GM20431 (cell line): ENCODE data around the gene AGT.
"Not testable (repeated sequence)": the region's sequence is repeated elsewhere in the genome, so short reads cannot be mapped to it uniquely, and the experiment has no call there.

ENCODE experiments used
- in situ Hi-C: fragments of 300-500 bp; cut with MseI, MboI; formaldehyde crosslinking; loops from one replicate; pipeline ENCODE4 v1.15.0; 2020; ENCODE audit warnings: low sequenced_read_pairs; ENCODE audit not compliant: unreplicated experiment

The AGT gene

DNA sequence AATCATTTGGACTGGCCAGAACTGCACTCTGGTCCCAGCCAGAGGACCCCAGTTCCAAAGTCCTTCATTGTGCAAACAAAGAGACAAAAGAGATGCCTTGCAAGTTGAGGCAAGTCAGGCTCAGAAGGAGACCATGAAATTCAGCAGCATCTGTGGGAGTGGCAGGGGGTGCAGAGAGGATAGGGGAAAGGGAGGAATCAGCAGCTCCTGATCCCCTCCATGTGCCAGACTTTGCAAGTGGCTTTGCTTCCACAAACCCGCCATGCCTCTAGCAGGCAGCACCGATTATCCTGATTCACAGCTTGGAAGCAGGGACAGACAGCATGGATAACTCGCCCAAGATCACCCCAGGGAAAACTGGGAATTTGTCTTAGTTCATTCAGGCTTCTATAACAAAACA, 31.1 kb upstream of the AGT start:
- in situ Hi-C loops, result no loop called here

GRCh38 chr1:230744382-230744781, 30.5 kb upstream of the AGT start:
- in situ Hi-C loops, result no loop called here

- in situ Hi-C loops, result no loop called here
Measured at GRCh38 chr1:230743899-230744298, 30.0 kb upstream of the AGT start.

DNA sequence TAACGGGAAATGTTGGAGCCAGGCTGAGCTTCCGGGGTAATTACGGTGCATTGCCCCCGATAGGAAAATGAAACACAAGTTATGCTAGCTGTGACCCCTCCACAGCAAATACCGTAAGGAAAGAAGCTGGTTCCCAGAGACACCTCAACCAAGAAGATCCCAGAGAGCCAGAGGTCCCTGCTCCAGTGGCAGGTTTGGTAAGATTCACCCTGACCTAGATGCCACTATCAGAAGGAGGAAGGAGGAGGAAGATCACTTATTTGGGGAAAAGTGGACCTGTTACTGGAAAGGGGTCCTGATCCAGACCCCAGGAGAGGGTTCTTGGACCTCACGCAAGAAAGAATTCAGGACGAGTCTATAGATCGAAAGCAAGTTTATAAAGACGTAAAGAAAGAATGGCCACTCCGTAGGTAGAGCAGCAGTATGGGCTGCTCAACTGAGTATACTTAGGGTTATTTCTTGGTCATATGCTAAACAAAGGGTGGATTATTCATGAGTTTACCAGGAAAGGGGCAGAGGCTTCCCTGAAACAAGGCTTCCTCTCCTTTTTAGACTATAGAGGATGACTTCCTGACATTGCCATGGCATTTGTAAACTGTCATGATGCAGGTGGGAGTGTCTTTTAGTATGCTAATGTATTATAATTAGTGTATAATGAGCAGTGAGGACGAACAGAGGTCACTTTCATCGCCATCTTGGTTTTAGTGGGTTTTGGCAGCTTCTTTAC, 25.8 kb upstream of the AGT start:
- in situ Hi-C loops, result no loop called here

GRCh38 chr1:230737622-230738262, 23.8 kb upstream of the AGT start:
- in situ Hi-C loops, result no loop called here

GRCh38 chr1:230735447-230735846, 21.5 kb upstream of the AGT start:
- in situ Hi-C loops, result no loop called here

DNA sequence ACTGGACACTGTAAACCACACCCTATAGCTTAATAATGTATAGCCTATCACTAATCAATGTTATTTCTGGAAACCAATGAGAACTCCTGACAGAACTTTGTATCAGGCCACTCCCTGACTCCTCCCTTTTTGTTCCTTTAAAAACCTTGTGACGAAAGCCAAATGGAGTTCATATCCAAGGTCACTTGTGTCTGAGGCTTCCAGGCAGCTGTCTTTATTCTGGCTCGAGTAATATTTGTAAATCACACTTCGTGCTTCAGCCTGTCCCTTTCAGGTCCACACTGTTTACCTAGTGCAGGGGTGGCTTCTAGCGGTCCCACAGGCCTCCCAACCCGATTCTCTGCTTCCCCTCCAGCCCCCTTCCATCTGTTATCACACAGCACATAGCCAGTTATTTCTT, 17.1 kb upstream of the AGT start:
- in situ Hi-C loops, result no loop called here

DNA sequence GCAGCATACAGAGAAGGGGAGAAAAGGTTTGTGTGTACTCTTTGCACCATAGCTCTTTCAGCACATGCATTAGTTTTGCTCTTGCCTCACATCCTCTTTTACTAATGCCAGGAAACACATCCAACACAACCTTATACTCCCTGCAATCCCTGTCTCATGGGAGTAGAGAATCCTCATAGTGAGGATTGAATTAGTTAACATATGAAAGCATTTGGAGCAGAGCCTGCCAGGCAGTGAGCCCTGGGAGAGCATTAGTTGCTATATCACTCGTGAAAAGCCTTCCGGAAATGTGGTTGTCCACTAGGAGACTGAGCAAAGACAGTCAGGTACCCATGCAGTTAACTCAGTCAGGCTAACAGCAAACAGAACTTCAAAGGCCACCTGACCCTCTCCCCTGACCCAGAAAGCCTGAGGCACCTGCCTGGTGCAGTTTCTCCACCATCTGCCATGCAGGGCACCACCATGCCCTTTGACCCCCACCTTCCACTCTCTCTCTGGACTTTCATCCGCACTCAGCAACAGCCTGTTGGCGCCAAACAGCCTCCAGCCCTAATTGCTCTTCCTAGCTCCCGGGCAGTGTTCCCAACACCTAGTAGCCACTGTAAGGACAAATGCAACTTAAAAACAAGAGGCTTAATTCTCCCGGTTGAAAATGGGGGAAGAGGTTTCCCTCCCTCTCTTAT, 14.9 kb upstream of the AGT start:
- in situ Hi-C loops, result no loop called here

DNA sequence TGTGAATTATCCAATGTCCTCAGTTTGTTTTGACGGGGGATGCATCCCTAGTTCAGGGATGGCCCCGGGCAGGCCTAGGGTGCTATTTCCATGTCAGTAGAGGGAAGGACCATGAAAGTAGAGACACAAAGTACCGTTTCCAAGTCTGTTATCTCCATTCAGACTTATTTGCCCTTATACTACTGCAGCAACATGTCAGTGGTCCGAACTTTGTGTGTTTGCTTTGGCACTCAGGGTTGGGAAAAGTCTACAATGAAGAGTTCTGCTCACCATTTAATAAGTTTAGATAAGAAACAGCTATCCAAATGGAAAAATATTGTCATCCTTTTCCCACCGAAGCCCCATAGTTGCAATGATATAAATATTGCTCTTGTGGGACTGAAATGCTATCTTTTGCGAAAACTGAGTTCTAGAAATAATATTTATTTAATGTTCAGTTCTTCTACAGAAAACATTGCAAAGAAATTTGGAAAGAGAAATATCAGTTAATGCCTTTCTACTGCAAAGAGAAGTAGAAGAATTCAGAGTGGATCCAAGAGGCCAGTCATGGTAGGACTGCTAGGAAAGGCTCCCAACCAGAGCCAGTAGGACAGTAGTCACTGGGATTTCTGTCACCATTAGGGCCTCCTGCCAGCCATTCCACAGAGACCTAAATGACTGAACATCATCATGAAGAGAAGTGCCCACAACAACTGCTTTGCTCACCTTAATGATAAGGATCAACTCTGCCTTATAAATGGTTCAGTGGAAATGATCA, 11.5 kb upstream of the AGT start:
- in situ Hi-C loops, result no loop called here

- in situ Hi-C loops, result not testable (repeated sequence)
Measured at GRCh38 chr1:230721849-230722522, 8.1 kb upstream of the AGT start.

DNA sequence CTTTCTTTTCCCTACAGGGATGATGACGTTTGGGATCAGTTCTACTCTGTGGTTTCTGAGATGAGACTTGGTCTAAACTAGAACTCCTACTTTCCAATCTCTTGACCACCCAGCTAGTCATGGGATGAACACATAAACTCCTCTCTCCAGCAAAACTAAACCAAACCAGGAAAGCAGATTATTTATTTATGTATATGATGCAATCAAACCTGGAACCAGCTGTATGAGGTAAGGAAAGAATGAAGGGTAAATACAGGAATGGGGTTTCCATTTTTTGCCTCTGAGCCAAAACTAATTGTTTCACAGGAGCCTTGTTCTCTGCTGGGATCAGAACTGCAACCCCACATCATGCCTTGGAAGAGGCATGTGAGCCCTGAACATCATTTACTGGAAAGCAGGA, 3.3 kb upstream of the AGT start:
- in situ Hi-C loops, result no loop called here

- in situ Hi-C loops, result not testable (repeated sequence)
Measured at GRCh38 chr1:230716453-230716852, 2.5 kb upstream of the AGT start.

- in situ Hi-C loops, result no loop called here
Measured at GRCh38 chr1:230715510-230715909, 1.6 kb upstream of the AGT start.

GRCh38 chr1:230713547-230713914, 391 bp downstream of the AGT start:
- in situ Hi-C loops, result no loop called here

- in situ Hi-C loops, result no loop called here
Measured at GRCh38 chr1:230713138-230713537, 784 bp downstream of the AGT start.

DNA sequence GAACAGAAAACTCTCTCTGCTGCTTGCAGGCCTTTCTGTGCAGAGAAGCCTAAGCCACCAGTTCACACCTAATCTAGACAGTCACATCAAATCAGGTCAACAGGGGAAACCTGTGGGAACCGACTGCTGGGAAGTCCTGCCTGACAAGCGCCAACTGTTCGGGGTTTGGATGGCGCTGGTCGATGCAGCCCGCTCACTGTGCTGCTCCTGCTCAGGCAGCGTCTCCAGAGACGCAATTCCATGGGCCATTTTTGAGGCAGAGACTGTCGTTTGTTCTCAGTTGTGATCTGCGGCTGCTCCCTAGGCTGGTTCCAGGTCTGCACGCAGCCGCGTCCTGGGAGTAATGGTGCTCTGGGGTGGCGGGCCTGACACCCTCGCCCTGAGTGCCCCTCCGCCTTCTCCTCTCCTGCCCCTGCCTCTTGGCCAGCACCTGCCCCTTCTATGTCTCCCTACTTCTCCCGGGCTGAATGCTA, 1.4 kb downstream of the AGT start:
- in situ Hi-C loops, result no loop called here

- in situ Hi-C loops, result no loop called here
Measured at GRCh38 chr1:230711245-230711644, 2.7 kb downstream of the AGT start.

GRCh38 chr1:230710543-230710904, 3.4 kb downstream of the AGT start:
- in situ Hi-C loops, result no loop called here

GRCh38 chr1:230709619-230710542, 4.0 kb downstream of the AGT start:
- in situ Hi-C loops, result no loop called here
